ENCODE data around the gene PALD1.
"Not testable (repeated sequence)": the region's sequence is repeated elsewhere in the genome, so short reads cannot be mapped to it uniquely, and the experiment has no call there.

The PALD1 gene

GRCh38 chr10:70482982-70483760 lies 4.6 kb downstream of the PALD1 start:
- DNase-seq = no peak

- DNase-seq = not testable (repeated sequence)
These were observed 5.3 kb downstream of the PALD1 start for GRCh38 chr10:70483872-70484271.

GRCh38 chr10:70487824-70488223 lies 9.3 kb downstream of the PALD1 start:
- DNase-seq = no peak

GRCh38 chr10:70490142-70490541 lies 11.6 kb downstream of the PALD1 start:
- DNase-seq = no peak

DNA sequence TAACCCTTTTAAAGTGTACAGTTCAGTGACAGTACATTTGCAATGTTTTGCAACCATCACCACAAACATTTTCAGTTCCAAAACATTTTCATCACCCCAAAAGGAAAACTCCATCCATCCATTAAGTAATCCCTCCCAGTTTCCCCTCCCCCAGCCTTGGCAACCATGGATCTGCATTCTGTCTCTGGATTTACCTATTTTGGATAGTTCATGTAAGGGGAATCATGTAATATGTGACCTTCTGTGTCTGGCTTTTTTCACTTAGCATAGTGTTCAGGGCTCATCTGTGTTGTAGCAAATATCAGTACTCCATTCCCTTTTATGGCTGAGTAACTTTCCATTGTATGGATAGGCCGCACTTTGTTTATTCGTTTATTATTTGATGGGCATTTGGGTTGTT lies 13.0 kb downstream of the PALD1 start:
- no peak for DNase-seq

- DNase-seq = peak; percentile 53
These were observed 14.5 kb downstream of the PALD1 start for GRCh38 chr10:70492786-70493659.

DNA sequence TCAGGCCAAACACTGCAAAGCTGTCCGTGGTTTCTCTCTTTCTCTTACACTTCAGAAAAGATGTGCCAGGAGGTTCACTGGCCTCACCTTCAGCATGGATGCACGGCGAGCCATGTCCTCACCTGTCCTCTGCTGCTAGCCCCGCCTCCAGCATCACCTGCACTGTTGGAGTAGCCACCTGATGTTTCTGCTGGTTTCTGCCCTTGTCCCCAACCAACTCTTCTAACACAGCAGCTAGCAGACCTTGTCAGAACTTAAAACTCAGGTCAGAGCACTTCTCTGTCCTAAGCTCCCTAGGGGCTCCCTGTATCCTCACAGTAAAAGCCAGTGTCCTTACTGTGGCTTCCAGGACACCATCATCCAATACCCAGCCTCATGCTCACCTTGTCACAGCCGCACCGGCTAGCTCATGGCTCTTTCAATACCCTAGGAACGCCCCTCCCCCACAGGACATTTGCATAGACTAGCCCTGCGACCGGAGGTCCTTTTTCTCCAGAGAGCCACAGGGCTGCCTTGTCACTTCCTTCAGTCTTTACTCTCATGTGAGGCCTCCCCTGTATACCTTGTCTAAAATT lies 15.2 kb downstream of the PALD1 start:
- DNase-seq = peak; percentile 76

DNA sequence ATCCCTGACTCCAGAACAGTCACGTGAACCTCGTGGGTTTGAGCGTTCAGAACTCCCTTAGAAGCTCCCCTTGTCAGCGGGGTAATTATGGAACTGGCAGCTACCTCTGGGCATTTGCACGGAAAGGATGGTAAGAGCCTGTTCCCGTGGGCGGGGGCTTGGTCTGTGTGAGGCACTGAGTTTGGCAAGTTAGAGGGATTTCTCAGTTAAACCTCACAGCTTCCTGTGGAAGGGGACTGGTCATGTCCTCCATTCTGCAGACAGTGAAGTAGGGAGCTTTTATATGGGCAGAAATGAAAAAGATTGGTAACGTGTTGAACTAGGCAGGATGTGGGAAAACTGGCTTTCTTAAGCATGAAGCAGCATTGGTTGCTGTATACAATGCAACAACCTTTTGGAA lies 16.0 kb downstream of the PALD1 start:
- peak; percentile 70 for DNase-seq

- DNase-seq = peak; percentile 70
These were observed 16.4 kb downstream of the PALD1 start for GRCh38 chr10:70494966-70495365.

GRCh38 chr10:70495691-70496261 lies 17.2 kb downstream of the PALD1 start:
- DNase-seq = no peak

- no peak for DNase-seq
These were observed 18.0 kb downstream of the PALD1 start for GRCh38 chr10:70496341-70497119.

DNA sequence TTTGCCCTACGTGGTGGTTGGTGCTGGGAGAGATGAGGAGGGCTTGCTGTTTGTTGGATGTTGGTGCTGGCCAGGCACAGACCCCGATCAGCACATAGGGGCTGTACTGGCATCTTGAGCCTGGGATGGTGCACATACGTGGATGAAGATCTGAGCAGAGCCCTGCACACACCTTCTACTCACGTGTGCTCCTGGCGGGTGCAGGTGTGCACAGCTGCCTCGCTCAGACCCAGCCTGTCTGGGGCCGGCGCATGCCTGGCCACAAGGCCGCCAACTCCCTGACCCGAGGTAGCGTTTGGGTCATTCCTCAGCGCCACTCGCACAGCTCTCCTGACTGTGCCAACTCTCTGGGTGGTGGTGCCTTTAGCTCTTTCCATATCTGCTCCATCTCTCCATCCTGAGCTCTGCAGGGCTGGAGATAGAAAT lies 18.6 kb downstream of the PALD1 start:
- DNase-seq = no peak

DNA sequence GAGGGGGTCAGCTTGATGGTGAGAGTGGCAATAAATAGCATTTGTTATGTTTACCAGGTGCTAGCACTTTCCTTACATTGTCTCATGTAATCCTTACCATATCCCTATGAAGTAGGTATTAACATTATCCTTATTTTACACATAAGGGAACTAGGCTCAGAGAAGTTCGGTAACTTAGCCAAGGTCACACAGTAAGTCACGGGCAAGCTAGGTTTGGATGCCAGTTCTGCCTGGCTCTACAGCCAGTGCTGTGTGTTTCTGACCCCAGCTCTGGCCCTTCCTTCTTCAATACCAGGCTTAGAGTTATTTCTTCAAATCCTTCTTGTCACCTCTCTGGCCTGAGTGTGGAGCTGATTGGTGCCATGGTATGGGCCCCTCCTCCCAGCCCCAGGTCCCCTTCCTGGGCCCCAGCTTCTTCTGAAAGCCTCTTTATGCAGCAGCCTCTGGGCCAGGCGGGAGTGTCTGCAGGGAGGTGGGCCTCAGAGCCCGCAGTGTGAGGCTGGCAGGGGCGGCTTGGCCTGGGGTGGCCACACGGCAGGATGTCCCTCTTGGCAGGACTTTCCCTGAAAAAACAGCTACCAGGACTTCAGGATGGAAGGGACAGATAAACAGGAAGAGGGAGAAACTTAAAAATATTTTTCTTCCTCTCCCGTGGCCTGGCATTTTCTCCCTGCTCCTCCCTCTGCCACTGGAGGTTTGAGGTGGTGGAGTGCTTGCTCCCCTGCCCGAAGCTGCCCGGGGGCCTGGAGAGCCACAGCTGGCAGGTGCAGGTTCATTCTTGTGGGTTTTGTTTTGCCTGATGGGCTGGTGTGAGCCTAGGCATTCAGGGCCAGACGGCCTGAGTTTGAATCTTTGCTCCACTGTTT lies 20.6 kb downstream of the PALD1 start:
- no peak for DNase-seq

DNA sequence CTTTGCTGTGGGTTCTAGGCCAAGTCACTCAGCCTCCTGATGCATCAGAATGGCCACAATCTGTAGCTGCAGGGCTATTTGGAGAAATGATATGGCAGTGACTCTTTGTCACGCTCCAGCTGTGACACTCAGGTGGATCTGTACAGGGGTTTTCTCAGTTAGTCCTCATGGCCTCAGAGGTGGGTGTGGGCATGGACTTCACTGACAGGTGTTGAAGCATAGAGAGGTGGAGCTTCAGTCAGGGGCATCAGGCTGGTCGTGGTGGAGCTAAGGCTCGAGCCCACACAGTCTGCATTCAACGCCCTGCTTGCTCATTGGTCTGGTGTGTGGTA lies 21.2 kb downstream of the PALD1 start:
- no peak for DNase-seq

DNA sequence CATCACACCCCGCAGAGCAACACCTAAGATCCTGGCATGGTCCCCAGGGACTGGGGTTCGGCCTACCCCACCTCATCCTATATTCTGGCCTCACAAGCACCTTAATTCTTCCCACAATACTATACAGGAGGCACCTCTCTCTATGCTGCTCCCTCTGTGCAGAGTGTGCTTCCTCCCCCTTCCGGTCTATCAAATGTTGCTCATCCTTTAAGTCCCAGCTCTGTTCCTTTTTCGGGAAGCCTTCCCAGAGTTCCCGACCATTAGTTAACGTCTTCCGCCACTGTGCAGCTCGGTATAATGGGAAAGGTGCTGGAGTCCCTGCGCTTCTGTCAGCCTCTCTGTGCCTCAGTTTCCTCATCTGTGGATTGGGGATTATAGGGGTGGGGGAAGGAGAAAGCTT lies 21.8 kb downstream of the PALD1 start:
- DNase-seq = no peak

DNA sequence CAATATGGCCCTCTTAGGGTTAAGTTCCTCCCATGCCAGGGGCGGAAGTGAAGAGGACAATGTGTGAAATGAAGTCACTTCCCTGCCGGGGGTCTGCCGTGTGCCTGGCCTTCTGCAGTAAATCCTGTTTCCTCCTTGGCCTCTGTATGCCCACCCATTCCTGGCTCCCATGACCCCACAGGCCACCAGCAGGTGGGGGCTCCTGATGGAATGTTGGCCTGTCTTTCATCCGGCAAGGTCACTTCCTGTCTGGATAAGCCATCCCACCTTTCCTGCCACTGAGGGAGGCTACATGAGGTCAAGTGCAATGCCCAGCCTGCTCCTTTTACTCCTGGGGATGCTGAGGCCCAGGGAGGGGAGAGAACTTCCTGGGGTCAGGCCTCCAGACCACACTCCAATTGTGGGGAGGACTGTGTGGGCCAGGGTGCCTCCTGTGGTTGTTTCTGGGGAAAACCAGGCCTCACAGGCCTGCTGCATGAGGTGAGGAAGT lies 22.3 kb downstream of the PALD1 start:
- no peak for DNase-seq

DNA sequence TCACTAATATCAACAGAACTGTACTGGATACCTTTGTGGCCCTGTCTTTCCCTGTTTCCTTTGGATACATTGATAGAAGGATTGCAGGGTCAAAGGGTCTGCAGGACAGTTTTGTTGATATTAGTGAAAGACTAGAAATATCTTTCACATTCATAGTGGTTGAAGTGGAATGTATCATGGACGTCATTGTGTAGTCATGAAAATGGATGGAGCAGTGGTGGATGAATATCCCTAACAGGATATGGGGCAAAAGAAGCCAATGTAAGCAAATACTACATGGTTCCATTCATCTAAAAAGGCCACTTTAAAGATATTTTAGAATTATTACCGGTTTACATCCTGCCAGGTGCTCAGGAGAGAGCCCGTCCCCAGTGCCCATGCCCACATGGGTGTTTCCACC lies 23.8 kb downstream of the PALD1 start:
- no peak for DNase-seq

- DNase-seq = no peak
These were observed 25.2 kb downstream of the PALD1 start for GRCh38 chr10:70503776-70504175.

DNA sequence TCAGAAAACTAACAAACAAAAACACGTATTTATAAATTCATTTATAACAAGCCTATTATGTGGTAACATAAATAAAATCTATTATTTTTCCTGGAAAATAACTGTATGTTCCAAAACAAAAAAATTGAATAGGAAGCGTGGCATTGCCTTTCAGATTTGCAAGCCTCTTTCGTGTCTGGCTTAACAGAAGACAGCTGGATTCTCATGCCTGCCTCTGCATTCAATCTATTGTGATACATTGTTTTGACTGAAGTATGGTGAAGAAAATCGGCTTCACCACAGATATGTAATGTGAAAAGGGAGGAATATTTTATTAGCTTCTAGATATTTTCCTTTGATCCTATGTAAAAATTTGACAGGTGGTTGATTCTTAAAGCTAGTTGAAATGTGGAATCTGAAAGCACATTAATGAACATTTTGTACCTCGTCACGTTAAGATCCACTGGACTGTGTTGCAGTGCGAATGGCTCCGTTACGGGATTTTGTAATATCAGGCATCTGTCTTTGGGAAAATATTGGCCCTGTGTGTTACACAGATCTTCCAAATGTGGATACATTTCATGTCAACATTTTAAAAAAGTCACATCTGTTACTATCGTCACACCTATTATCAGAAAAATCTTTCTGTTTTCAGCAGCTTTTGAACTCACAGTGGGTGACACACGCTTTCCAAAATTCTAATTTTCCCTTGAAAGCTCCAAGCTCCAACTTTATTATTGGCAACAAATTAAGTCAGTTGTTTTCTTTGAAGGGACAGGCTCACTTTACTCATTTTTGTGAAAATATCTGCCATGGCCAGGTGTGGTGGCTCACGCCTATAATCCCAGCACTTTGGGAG lies 26.2 kb downstream of the PALD1 start:
- DNase-seq = no peak

GRCh38 chr10:70505908-70506307 lies 27.3 kb downstream of the PALD1 start:
- no peak for DNase-seq

- DNase-seq = no peak
These were observed 29.4 kb downstream of the PALD1 start for GRCh38 chr10:70507966-70508365.
